Transverse colon (tissue), 4 donors: ENCODE measurements around the gene MT1F. TPM values are rescaled to one million over a fixed set of nuclear protein-coding genes. Genes with fewer than 3 reads are reported as not detected.

ENCODE experiments used
- DNase-seq: peaks from one replicate; pipeline ENCODE4 v3.0.0-alpha.2; 2019
- H3K27ac ChIP-seq, 4 donors: fragments of 200-600 bp; sonication (generic); 2 replicates each; pipeline ENCODE4 v1.5.1; 2016 to 2018; ENCODE audit warnings: inconsistent platforms in 4 of 4
- H3K27me3 ChIP-seq: fragments of 200-600 bp; sonication (generic); 2 replicates; pipeline ENCODE4 v1.5.1; 2017; ENCODE audit warnings: inconsistent platforms
- H3K36me3 ChIP-seq, 4 donors: fragments of 200-600 bp; sonication (generic); 2 replicates each; pipeline ENCODE4 v1.5.1; 2017 to 2019; ENCODE audit warnings: inconsistent platforms in 4 of 4
- H3K4me1 ChIP-seq, 4 donors: fragments of 200-600 bp; sonication (generic); 2 replicates each; pipeline ENCODE4 v1.5.1; 2017 to 2020; ENCODE audit warnings: inconsistent platforms in 4 of 4
- H3K4me3 ChIP-seq, 4 donors: fragments of 200-600 bp; sonication (generic); 1 replicate in 1 of 4; 2 replicates in 3 of 4; pipeline versions ENCODE4 v1.5.1 to v1.6.1; 2017 to 2019; ENCODE audit warnings: inconsistent platforms in 4 of 4
- H3K9me3 ChIP-seq, 2 donors: fragments of 200-600 bp; sonication (generic); 2 replicates each; pipeline ENCODE4 v1.5.1; 2017 to 2019; ENCODE audit warnings: inconsistent platforms in 2 of 2
- EP300 ChIP-seq: sonication (generic); formaldehyde crosslinking; IDR thresholded peaks from one replicate; pipeline ENCODE4 v1.6.1; 2017; ENCODE audit warnings: antibody characterized with exemption, low read depth
- POLR2A ChIP-seq: fragments of 450-650 bp; IDR thresholded peaks from one replicate; pipeline ENCODE4 v1.6.1; 2016; ENCODE audit warnings: antibody characterized with exemption, mild to moderate bottlenecking, moderate library complexity
- POLR2AphosphoS5 ChIP-seq, 3 donors: sonication (generic); formaldehyde crosslinking; IDR thresholded peaks; one replicate each; pipeline ENCODE4 v1.6.1; 2016; ENCODE audit warnings: antibody characterized with exemption in 3 of 3
- WGBS, 2 donors: methylation state at CpG; one replicate each; pipeline ENCODE4 v1.1.5; 2018; ENCODE audit warnings: low coverage in 1 of 2; 5-methylcytosine and 5-hydroxymethylcytosine counted together
- in situ Hi-C, 4 donors: fragments of 200-750 bp; cut with MboI; loops; one replicate each; pipeline versions ENCODE4 v1.15.0 to v1.15.1; 2017; ENCODE audit warnings: low sequenced_read_pairs in 3 of 4, low pct_ligation_motif_present in 1 of 4, low pct_unique_long_range_greater_than_20kb in 1 of 4
- intact Hi-C: fragments of 100-400 bp; cut with DNase I; formaldehyde crosslinking; loops from one replicate; pipeline ENCODE4 v1.15.1; 2023; ENCODE audit warnings: low total_unique reads
- total RNA-seq, 4 donors: library from RNA; depleted of rRNA; stranded (reverse); fragments of >200 nt; gene quantifications; one replicate each; pipeline ENCODE4 v1.1.0, GENCODE V29; 2016
- TF ChIP-seq, protein P1 (sequence below), 5 experiments: fragments of 200-600 bp in 3 of 5; fragments of 450-650 bp in 2 of 5; sonication (generic) in 3 of 5; IDR thresholded peaks; 1 replicate in 2 of 5; 2 replicates in 3 of 5; pipeline ENCODE4 v1.5.1; 2016 to 2017; ENCODE audit warnings: antibody characterized with exemption in 5 of 5, inconsistent platforms in 3 of 5, mild to moderate bottlenecking in 2 of 5, moderate library complexity in 1 of 5

Gene MT1F
- total RNA-seq, 4 donors from 2014 or later, result 6.8 to 54.5 (median 18.9) TPM

DNA sequence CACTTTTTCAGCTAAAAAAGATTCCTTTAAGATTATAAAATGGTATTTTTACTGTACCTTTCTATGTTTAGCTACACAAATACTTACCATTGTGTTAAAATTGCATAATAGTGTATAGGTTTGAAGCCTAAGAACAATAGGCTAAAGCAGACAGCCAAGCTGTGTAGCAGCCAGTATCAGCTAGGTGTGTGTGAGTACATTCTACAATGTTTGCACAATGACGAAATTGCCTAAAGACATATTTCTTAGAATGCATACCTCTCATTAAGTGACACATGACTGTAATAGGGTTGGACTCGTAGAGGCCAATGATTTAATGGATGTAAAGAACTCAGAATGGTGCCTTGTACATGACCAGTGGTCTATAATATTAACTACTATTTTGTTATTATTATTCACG is 7.9 kb upstream of the MT1F start:
- Histone ChIP-seq H3K4me1 (peaks cover 0 to 10% (median 5%) of the 10 kb centered on the region in 4 donors), H3K4me3 (no peak overlapping the region), H3K9me3 (no peaks in the 10 kb centered on the region), H3K36me3 (no peaks in the 10 kb centered on the region), H3K27me3 (peaks cover 35% of the 10 kb centered on the region), H3K27ac (no peak overlapping the region)
- intact Hi-C loops (no loop called here), in situ Hi-C loops (no loop called here)
- WGBS, 2 donors, result 45 to 59% methylated on average over 3 of the region's 3 CpGs
- no peak for TF ChIP-seq EP300
- TF ChIP-seq, protein P1, sequence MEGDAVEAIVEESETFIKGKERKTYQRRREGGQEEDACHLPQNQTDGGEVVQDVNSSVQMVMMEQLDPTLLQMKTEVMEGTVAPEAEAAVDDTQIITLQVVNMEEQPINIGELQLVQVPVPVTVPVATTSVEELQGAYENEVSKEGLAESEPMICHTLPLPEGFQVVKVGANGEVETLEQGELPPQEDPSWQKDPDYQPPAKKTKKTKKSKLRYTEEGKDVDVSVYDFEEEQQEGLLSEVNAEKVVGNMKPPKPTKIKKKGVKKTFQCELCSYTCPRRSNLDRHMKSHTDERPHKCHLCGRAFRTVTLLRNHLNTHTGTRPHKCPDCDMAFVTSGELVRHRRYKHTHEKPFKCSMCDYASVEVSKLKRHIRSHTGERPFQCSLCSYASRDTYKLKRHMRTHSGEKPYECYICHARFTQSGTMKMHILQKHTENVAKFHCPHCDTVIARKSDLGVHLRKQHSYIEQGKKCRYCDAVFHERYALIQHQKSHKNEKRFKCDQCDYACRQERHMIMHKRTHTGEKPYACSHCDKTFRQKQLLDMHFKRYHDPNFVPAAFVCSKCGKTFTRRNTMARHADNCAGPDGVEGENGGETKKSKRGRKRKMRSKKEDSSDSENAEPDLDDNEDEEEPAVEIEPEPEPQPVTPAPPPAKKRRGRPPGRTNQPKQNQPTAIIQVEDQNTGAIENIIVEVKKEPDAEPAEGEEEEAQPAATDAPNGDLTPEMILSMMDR (IDR thresholded peaks at IDR 0.05), result no peak
- no peak for TF ChIP-seq POLR2A
- TF ChIP-seq POLR2AphosphoS5 (IDR thresholded peaks at IDR 0.05), result no peak
- DNase-seq, result no peak

DNA sequence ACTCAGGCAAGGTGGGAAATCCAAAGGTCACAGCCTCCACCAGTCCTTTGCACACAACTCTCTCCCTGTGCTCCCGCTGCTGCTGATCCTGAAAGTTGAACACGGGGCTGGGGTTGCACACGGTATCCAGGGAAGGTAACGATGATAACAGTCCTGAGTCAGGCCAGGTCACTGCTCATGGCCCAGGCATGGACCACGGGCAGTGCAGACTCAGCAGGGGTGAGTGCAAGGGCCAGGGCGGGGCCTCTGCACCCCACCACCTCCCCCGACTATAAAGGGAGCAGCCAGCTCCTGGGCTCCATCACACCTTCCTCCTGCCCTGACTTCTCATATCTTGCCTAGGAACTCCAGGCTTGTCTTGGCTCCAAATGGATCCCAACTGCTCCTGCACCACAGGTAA is 6.2 kb upstream of the MT1F start, which contains the start of gene MT1B:
MT1B (plus strand) TSS at position 301 of the 400 bp plus-strand sequence; CDS start at position 369, 68 bp downstream.
- Histone ChIP-seq H3K27ac (no peak within 1 kb of the TSS), H3K27me3 (peaks cover 29% of the 10 kb centered on the region), H3K9me3 (no peaks in the 10 kb centered on the region), H3K4me1 (peaks cover 0 to 10% (median 5%) of the 10 kb centered on the region in 4 donors), H3K36me3 (no peaks in the 10 kb centered on the region), H3K4me3 (no peak within 1 kb of the TSS)
- intact Hi-C loops (no loop called here), in situ Hi-C loops (no loop called here)
- 80% methylated on average over 7 of the region's 7 CpGs; no CpG with 5 or more reads in 1 of the 2 donors for whole genome bisulfite sequencing, 2 donors
- DNase-seq, result no peak
- TF ChIP-seq POLR2A (no peak), EP300 (no peak), POLR2AphosphoS5 (IDR thresholded peaks at IDR 0.05) (no peak)
- TF ChIP-seq, protein P1 (IDR thresholded peaks at IDR 0.05), result no peak

DNA sequence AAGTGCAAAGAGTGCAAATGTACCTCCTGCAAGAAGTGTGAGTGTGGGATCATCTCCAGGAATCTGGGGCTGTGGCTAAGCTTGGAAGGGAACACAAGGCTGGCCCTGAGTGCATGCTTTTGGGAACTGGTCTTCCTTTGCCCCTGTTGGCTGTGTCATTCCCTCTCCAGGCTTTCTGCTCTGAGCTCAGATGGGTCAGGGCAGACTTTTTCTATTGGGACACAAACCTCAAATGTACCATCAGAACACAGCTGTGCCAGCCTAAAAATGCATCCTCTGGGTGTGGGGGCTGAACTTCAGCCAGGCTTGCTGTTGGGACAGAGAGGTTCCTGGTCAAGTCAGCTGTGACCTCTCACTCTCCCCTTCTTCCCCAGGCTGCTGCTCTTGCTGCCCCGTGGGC is 5.2 kb upstream of the MT1F start:
- in situ Hi-C loops, result no loop called here
- no peak overlapping the region for H3K4me3 ChIP-seq

DNA sequence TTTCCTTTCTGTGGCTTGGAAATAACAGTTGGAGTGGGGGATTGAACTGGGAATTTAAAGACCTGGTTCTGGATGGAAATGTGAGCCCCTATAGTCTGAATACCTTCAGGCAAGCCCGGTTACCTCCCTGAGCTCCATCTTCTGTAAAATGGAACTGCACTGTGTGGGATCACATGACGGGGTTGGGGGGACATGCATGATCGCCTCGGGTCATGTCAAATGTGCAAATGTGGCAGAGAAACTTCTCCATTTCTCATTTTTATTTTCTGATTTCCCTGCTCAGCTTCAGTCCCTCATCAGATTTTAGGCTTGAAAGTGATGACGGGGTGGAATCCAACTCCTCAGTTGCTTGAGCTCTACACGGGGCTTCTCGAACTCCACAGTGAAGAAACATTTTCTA is 4.5 kb upstream of the MT1F start:
- in situ Hi-C loops (no loop called here), intact Hi-C loops (no loop called here)
- Histone ChIP-seq H3K27ac (no peak overlapping the region), H3K9me3 (no peaks in the 10 kb centered on the region), H3K36me3 (no peaks in the 10 kb centered on the region), H3K4me1 (peaks cover 3 to 11% (median 6%) of the 10 kb centered on the region in 4 donors), H3K27me3 (peaks cover 13% of the 10 kb centered on the region), H3K4me3 (no peak overlapping the region)
- 81 to 83% methylated on average over 4 to 7 of the region's 7 CpGs for WGBS, 2 donors
- TF ChIP-seq POLR2A, result no peak
- TF ChIP-seq EP300, result no peak
- TF ChIP-seq, protein P1 (IDR thresholded peaks at IDR 0.05), result no peak
- TF ChIP-seq POLR2AphosphoS5 (IDR thresholded peaks at IDR 0.05), result no peak
- no peak for DNase-seq

More for the DNA sequence above, 5.2 kb upstream of the MT1F start:
- TF ChIP-seq POLR2AphosphoS5 (IDR thresholded peaks at IDR 0.05) (no peak), EP300 (no peak), POLR2A (no peak)
- TF ChIP-seq, protein P1 (IDR thresholded peaks at IDR 0.05), result no peak
- no peaks in the 10 kb centered on the region for H3K9me3 ChIP-seq
- no peak overlapping the region for H3K27ac ChIP-seq
- peaks cover 0 to 9% (median 6%) of the 10 kb centered on the region in 4 donors for H3K4me1 ChIP-seq
- WGBS, 2 donors, result 67% methylated on average over 1 of the region's 1 CpG; no CpG with 5 or more reads in 1 of the 2 donors
- intact Hi-C loops, result no loop called here
- peaks cover 19% of the 10 kb centered on the region for H3K27me3 ChIP-seq
- no peak for DNase-seq
- no peaks in the 10 kb centered on the region for H3K36me3 ChIP-seq
